GM10266 (cell line): ENCODE data around the gene APMAP.

Source experiments
- DNase-seq: peaks from one replicate; pipeline ENCODE4 v3.0.0; 2012; ENCODE audit errors: extremely low spot score
- CTCF ChIP-seq: IDR thresholded peaks from 2 replicates; pipeline ENCODE4 v1.5.1; 2012; ENCODE audit warnings: mild to moderate bottlenecking, low read depth; ENCODE audit not compliant: control insufficient read depth, insufficient read depth; ENCODE audit errors: missing control alignments

APMAP gene

GRCh38 chr20:24998121-24998520, 5.6 kb upstream of the APMAP start:
- no peak for TF ChIP-seq CTCF
- DNase-seq: no peak

DNA sequence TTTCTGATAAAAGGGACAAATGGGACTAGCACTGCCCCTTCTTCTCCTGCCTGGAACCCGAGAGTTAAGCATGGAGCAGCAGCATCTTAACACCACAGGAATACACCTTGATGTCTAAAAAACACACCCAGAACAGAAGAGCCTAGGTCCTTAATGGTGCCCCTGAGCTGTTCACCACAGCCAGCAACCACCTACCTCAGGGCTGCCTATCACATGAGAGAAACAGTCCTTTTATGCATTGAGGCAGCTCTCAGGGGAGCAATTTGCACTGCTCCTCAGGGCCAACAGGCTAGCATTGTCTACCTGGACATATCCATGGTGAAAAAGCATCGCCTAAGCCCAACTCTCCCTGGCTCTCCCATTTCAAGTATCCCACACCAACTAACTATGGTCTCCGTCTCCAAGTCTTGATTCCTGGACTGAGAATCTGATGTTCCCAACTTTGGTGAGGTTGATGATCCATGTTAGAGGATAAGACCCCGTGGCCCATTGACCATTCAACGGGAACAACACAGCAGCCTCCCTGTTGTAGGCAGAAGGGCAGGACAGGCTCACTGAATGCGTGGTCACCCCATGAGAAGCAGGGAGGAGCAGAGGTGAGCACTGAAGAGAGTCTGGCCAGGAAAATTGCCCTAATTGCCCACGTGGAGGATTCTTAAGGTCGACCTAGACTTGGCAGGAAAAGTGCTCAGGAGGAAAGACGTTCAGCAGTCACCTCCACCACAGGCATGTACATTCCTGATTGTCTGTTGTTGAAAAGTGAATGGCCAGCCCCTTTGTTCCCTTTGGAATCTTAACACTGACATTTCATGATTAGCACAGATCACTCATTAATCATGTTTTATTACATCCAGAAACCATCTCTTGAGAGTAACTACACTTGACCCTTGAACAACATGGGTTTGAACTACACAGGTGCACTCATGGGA, 4.2 kb upstream of the APMAP start:
- no peak for TF ChIP-seq CTCF
- no peak for DNase-seq

GRCh38 chr20:24995741-24996448, 3.3 kb upstream of the APMAP start:
- no peak for DNase-seq
- TF ChIP-seq CTCF: no peak

DNA sequence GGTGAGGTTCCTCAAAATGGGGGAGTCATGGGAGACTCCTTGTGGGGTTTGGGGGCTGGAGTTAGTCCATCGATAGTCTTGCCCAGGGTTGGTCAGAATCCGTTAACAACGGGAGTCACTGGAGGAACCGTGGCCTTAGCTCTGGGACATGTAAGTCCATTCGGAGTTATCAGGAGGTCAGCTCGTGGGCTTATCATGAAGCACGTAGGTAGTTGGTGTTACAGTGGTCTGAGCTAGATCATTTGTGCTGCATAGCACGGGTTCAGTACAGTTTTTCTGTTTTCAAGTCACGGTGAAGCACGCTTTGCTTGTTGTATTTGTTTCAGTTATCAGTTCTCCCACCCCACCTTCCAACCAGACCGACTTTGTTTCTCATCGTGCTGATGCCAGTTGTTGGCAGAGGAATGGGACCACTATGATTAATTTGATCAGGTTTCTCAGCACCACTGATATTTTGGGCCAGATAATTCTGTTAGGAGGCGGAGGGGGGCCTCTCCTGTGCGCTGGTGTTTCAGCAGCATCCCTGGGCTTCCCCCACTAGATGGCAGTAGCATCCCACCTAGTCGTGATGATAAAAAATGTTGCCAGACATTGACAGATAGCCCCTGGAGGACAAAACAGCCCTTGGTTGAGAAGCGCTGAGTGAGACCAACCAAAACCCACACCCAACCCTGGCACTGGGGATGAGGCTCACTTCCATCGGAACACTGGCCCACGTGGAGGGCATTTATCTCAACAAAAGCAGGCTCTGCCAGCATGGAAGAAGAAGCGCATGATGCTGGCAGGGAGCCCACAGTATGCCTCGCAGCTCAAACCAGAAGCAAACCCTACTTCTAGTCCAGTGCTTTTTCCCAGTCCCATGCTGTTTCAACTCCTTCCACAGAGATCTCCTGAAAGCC, 2.2 kb upstream of the APMAP start:
- peak; percentile 86 for TF ChIP-seq CTCF
- peak; percentile 79 for DNase-seq

- DNase-seq: no peak
- no peak for TF ChIP-seq CTCF
Measured at GRCh38 chr20:24994186-24994465, 1.6 kb upstream of the APMAP start.

DNA sequence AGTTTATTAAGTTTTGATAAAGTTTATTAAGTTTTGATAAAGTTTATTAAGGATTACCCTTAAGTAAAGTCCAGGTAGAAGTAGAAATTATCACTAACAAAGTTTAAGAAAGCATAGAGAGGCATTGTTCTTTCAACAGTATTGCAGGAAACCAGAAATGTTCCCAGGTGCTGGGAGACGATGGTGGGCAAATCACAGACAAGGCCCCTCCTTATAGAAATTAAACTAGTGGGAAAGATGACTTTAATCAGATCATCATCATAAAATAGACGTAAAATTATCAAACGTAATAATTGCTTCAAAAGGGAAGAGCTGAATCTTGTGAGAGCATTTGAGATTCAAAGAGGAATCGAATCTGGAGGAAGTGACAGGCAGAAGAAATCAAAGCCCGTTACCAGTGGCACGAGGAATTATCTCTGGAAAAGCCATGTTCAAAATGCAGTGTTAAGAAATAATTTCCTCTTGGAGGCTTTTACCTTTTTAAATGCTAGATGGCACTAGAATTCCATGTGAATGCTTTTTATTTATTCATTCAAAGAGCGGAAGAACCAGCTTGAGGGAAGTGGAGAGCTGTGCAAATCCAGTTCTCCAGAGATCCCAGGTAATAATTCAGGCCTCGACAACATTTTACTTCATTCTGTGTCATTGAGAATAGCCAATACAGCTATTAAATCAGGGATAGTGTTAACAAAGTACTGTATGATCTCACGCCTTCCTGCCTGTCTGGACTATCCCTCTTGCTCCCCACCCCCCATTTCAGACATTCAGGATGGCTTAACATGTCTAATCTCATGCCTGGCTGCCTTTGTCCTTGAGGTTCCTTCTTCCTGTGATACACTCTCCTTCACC, 1.0 kb upstream of the APMAP start:
- DNase-seq: no peak
- TF ChIP-seq CTCF: peak; percentile 27
